ENCODE data around the gene GTPBP10.

- TF ChIP-seq EZH2 (IDR thresholded peaks at IDR 0.05; ENCODE audit: low read length) (no peak), CTCF (optimal IDR thresholded peaks at IDR 0.05 in 1 of 3, IDR thresholded peaks at IDR 0.05 in 1 of 3, conservative IDR thresholded peaks at IDR 0.05 in 1 of 3; ENCODE audit: extremely low read depth in 1 of 3, insufficient read depth in 2 of 3, low read length in 3 of 3) (no peak)
These were observed 5.5 kb downstream of the GTPBP10 start for GRCh38 chr7:90351987-90352386.

Measured in keratinocyte (primary cell).